CD4-positive, alpha-beta T cell treated with Interleukin-6 for 4 hours (primary cell): ENCODE results near the gene ST14.
A peak's percentile ranks its signal among the peaks of the same experiment; 100 is the strongest.

Source experiments
- DNase-seq: peaks from one replicate; pipeline ENCODE4 v3.0.0-alpha.2; 2020; ENCODE audit warnings: mixed read lengths

The ST14 gene

GRCh38 chr11:130159657-130160497, at the start of gene ST14:
ST14 (plus strand) TSS chr11:130159782; CDS start chr11:130159980, 198 bp downstream.
- DNase-seq: no peak

GRCh38 chr11:130110339-130111108, 49.1 kb upstream of the ST14 start:
- no peak for DNase-seq

- no peak for DNase-seq
These were observed 47.3 kb upstream of the ST14 start for GRCh38 chr11:130112071-130112830.

- no peak for DNase-seq
These were observed 45.3 kb upstream of the ST14 start for GRCh38 chr11:130114281-130114680.

- no peak for DNase-seq
These were observed 44.9 kb upstream of the ST14 start for GRCh38 chr11:130114726-130115125.

GRCh38 chr11:130115218-130115617, 44.4 kb upstream of the ST14 start:
- no peak for DNase-seq

GRCh38 chr11:130118165-130118564, 41.4 kb upstream of the ST14 start:
- DNase-seq: no peak

- peak; percentile 34 for DNase-seq
These were observed 40.8 kb upstream of the ST14 start for GRCh38 chr11:130118636-130119387.

- DNase-seq: no peak
These were observed 39.5 kb upstream of the ST14 start for GRCh38 chr11:130120045-130120444.

GRCh38 chr11:130121445-130121978, 38.1 kb upstream of the ST14 start:
- peak; percentile 29 for DNase-seq

GRCh38 chr11:130122141-130122575, 37.4 kb upstream of the ST14 start:
- peak; percentile 47 for DNase-seq

- no peak for DNase-seq
These were observed 36.1 kb upstream of the ST14 start for GRCh38 chr11:130123414-130124040.

GRCh38 chr11:130124096-130124495, 35.5 kb upstream of the ST14 start:
- no peak for DNase-seq

GRCh38 chr11:130125638-130126037, 33.9 kb upstream of the ST14 start:
- DNase-seq: no peak

- no peak for DNase-seq
These were observed 33.1 kb upstream of the ST14 start for GRCh38 chr11:130126516-130126915.

- DNase-seq: no peak
These were observed 32.1 kb upstream of the ST14 start for GRCh38 chr11:130127509-130127908.

- DNase-seq: no peak
These were observed 31.0 kb upstream of the ST14 start for GRCh38 chr11:130128626-130129025.

GRCh38 chr11:130129922-130130321, 29.7 kb upstream of the ST14 start:
- DNase-seq: no peak

GRCh38 chr11:130131961-130132850, 27.4 kb upstream of the ST14 start:
- peak; percentile 51 for DNase-seq

- DNase-seq: no peak
These were observed 25.9 kb upstream of the ST14 start for GRCh38 chr11:130133716-130134115.

GRCh38 chr11:130136107-130136506, 23.5 kb upstream of the ST14 start:
- DNase-seq: no peak
